Hepatocyte (in vitro differentiated cells): ENCODE data around the gene ATRAID. TPM values are rescaled to one million over a fixed set of nuclear protein-coding genes. Genes with fewer than 3 reads are reported as not detected.
A peak's percentile ranks its signal among the peaks of the same experiment; 100 is the strongest.

ENCODE experiments used
- DNase-seq: peaks from one replicate; pipeline ENCODE4 v3.0.0-alpha.2; 2016; ENCODE audit warnings: low spot score
- H2AFZ ChIP-seq: fragments of 200-600 bp; sonication (generic); 2 replicates; pipeline ENCODE4 v1.6.0; 2016; ENCODE audit warnings: antibody characterized with exemption, mild to moderate bottlenecking
- H3K27ac ChIP-seq: fragments of 200-600 bp; sonication (generic); 2 replicates; pipeline ENCODE4 v1.5.1; 2016; ENCODE audit warnings: mild to moderate bottlenecking
- H3K27me3 ChIP-seq: fragments of 200-600 bp; sonication (generic); 2 replicates; pipeline ENCODE4 v1.6.1; 2016
- H3K36me3 ChIP-seq: fragments of 200-600 bp; sonication (generic); replicated peaks from 2 replicates; pipeline ENCODE4 v1.5.1; 2016; ENCODE audit warnings: low read depth; ENCODE audit not compliant: insufficient read depth
- H3K4me1 ChIP-seq: fragments of 200-600 bp; sonication (generic); 2 replicates; pipeline ENCODE4 v1.5.1; 2016; ENCODE audit warnings: mild to moderate bottlenecking, moderate library complexity; ENCODE audit not compliant: insufficient read depth
- H3K4me2 ChIP-seq: fragments of 200-600 bp; sonication (generic); 2 replicates; pipeline ENCODE4 v1.6.0; 2016
- H3K4me3 ChIP-seq: fragments of 200-600 bp; sonication (generic); 2 replicates; pipeline ENCODE4 v1.5.1; 2016; ENCODE audit warnings: mild to moderate bottlenecking
- H3K79me2 ChIP-seq: fragments of 200-600 bp; sonication (generic); 2 replicates; pipeline ENCODE4 v1.6.0; 2017; ENCODE audit warnings: mild to moderate bottlenecking
- H3K9me2 ChIP-seq: fragments of 200-600 bp; sonication (generic); replicated peaks from 2 replicates; pipeline ENCODE4 v1.6.0; 2017; ENCODE audit warnings: mild to moderate bottlenecking; ENCODE audit not compliant: insufficient read depth
- H3K9me3 ChIP-seq: fragments of 200-600 bp; sonication (generic); 2 replicates; pipeline ENCODE4 v1.5.1; 2016; ENCODE audit warnings: low read depth, mild to moderate bottlenecking
- H4K20me1 ChIP-seq: fragments of 200-600 bp; sonication (generic); 2 replicates; pipeline ENCODE4 v1.6.0; 2016; ENCODE audit warnings: mild to moderate bottlenecking; ENCODE audit not compliant: insufficient read depth, poor library complexity, severe bottlenecking
- EZH2 ChIP-seq: fragments of 200-600 bp; sonication (generic); IDR thresholded peaks from 2 replicates; pipeline ENCODE4 v1.6.1; 2016; ENCODE audit warnings: antibody characterized with exemption, mild to moderate bottlenecking, borderline replicate concordance
- EZH2phosphoT487 ChIP-seq: fragments of 200-600 bp; sonication (generic); IDR thresholded peaks from one replicate; pipeline ENCODE4 v1.6.1; 2018; ENCODE audit warnings: antibody characterized with exemption, mild to moderate bottlenecking, low read depth, moderate library complexity; ENCODE audit not compliant: unreplicated experiment, severe bottlenecking
- WGBS: methylation state at CpG from one replicate; pipeline ENCODE4 v1.1.6; 2016; ENCODE audit warnings: low lambda C conversion rate; ENCODE audit errors: missing lambda C conversion rate; 5-methylcytosine and 5-hydroxymethylcytosine counted together
- polyA plus RNA-seq: library from polyadenylated mRNA; unstranded; fragments of >200 nt; fragmentation: Nextera tagmentation; extraction: Ambion mirVana; gene quantifications from 2 replicates; pipeline ENCODE4 v1.2.1, GENCODE V29; 2016
- total RNA-seq: library from RNA; depleted of rRNA; stranded (reverse); fragments of >200 nt; gene quantifications from 2 replicates; pipeline ENCODE4 v1.2.3, GENCODE V29; 2014
- TF ChIP-seq, protein P1 (sequence below): fragments of 200-600 bp; sonication (generic); IDR thresholded peaks from 2 replicates; pipeline ENCODE4 v1.5.1; 2016; ENCODE audit warnings: antibody characterized with exemption, mild to moderate bottlenecking; ENCODE audit not compliant: poor library complexity

Gene ATRAID
- total and polyA plus RNA-seq, 2 experiments from 2014 or later, result 173 to 259 TPM

DNA sequence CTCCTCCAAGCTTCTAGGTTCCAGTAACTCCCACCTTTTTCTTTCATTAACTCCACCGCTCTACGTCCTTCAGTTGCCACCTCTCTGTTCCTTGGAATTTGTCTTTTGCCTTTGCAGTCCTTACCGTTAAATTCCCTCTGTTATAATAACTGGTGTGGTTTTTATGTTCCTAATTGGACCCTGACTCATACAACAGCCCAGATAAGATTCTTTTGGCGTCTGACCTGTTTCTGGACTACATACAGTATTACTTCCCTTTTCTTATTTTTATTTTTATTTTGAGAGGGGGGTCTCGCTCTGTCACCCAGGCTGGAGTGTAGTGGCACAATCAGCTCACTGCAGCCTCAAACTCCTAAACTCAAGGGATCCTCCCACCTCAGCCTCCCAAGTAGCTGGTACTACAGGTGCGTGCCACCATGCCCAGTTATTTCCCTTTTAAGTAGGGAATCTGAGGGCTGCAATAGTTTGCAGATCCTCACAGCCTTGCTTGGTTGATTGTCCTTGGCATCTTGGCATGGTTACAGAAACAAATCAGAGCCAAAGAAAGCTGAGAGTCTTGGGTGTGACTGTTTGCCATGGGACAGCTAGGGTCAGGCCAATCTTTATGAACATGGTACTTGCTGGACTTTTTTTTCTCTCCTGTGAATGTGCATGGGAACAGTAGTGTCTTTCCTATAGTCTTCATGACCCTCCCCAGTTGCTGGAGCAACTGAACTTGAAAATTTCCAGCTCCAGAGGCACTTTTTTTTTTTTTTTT is 41.1 kb upstream of the ATRAID start:
- no peak overlapping the region for H3K27ac ChIP-seq
- no peaks in the 10 kb centered on the region for H3K79me2 ChIP-seq
- no peaks in the 10 kb centered on the region for H3K9me2 ChIP-seq
- H2AFZ ChIP-seq, result no peak overlapping the region
- no peaks in the 10 kb centered on the region for H3K36me3 ChIP-seq
- H3K4me1 ChIP-seq, result no peaks in the 10 kb centered on the region
- no peak overlapping the region for H3K4me2 ChIP-seq
- TF ChIP-seq, protein P1, sequence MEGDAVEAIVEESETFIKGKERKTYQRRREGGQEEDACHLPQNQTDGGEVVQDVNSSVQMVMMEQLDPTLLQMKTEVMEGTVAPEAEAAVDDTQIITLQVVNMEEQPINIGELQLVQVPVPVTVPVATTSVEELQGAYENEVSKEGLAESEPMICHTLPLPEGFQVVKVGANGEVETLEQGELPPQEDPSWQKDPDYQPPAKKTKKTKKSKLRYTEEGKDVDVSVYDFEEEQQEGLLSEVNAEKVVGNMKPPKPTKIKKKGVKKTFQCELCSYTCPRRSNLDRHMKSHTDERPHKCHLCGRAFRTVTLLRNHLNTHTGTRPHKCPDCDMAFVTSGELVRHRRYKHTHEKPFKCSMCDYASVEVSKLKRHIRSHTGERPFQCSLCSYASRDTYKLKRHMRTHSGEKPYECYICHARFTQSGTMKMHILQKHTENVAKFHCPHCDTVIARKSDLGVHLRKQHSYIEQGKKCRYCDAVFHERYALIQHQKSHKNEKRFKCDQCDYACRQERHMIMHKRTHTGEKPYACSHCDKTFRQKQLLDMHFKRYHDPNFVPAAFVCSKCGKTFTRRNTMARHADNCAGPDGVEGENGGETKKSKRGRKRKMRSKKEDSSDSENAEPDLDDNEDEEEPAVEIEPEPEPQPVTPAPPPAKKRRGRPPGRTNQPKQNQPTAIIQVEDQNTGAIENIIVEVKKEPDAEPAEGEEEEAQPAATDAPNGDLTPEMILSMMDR, result no peak
- TF ChIP-seq EZH2, result no peak
- TF ChIP-seq EZH2phosphoT487, result no peak
- WGBS, result 79% methylated on average over 6 of the region's 6 CpGs
- no peaks in the 10 kb centered on the region for H4K20me1 ChIP-seq
- H3K27me3 ChIP-seq, result peaks cover 8% of the 10 kb centered on the region
- no peak overlapping the region for H3K4me3 ChIP-seq
- no peak for DNase-seq
- no peaks in the 10 kb centered on the region for H3K9me3 ChIP-seq

DNA sequence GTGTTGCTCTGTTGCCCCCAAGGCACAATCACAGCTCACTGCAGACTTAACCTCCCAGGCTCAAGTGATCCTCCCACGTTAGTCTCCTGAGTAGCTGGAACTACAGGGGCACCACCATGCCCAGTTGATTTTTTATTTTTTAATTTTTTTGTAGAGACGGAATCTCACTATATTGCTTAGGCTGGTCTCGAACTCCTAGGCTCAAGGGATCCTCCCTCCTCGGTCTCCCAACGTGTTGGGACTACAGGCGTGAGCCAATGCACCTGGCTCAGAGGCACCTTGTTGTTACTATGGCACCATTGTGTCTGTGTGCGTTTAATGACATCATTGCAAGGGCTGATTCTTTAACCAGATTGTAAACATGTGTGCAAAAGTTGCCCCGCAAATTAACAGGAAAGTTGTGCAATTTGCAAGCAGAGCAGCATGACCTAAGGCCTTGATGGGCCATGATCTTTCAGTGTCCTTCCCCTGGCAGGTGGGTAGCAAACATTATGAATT is 40.4 kb upstream of the ATRAID start:
- H3K36me3 ChIP-seq, result no peaks in the 10 kb centered on the region
- no peaks in the 10 kb centered on the region for H3K9me3 ChIP-seq
- H3K79me2 ChIP-seq, result no peaks in the 10 kb centered on the region
- H3K9me2 ChIP-seq, result no peaks in the 10 kb centered on the region
- peaks cover 8% of the 10 kb centered on the region for H3K27me3 ChIP-seq
- no peaks in the 10 kb centered on the region for H4K20me1 ChIP-seq
- no peak overlapping the region for H2AFZ ChIP-seq
- H3K27ac ChIP-seq, result no peak overlapping the region
- H3K4me2 ChIP-seq, result no peak overlapping the region
- no peaks in the 10 kb centered on the region for H3K4me1 ChIP-seq
- DNase-seq, result peak; percentile 32
- TF ChIP-seq EZH2 (no peak), EZH2phosphoT487 (no peak)
- TF ChIP-seq, protein P1, result no peak
- H3K4me3 ChIP-seq, result no peak overlapping the region
- WGBS, result 63% methylated on average over 8 of the region's 8 CpGs

DNA sequence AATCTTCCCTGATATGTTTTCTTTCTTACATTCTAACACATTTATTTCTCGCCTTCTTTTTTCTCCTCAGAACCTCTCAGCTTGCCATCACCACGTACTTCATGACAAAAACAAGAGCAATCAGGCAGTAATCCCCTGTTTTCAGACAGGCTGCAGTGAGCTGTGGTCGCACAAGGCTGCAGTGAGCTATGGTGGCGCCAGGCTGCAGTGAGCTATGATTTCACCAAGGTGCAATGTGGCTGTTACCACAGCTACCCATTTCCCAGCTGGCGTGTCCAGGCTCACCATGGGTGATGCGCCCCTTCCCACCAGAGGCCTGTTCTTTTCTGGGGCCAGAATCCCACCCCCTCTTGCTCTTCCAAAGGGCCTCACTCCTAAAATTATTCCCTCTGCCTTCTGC is 37.2 kb upstream of the ATRAID start:
- Histone ChIP-seq H3K9me2 (no peaks in the 10 kb centered on the region), H2AFZ (no peak overlapping the region), H3K27ac (no peak overlapping the region), H3K36me3 (no peaks in the 10 kb centered on the region), H3K4me1 (no peaks in the 10 kb centered on the region), H3K4me3 (no peak overlapping the region), H3K9me3 (no peaks in the 10 kb centered on the region), H3K79me2 (no peaks in the 10 kb centered on the region), H3K4me2 (no peak overlapping the region), H4K20me1 (no peaks in the 10 kb centered on the region), H3K27me3 (peaks cover 13% of the 10 kb centered on the region)
- WGBS, result 65% methylated on average over 6 of the region's 6 CpGs
- no peak for TF ChIP-seq EZH2phosphoT487
- no peak for TF ChIP-seq EZH2
- TF ChIP-seq, protein P1, result no peak
- no peak for DNase-seq
